ENCODE measurements around the gene SIT1.
"Not testable (repeated sequence)": the region's sequence is repeated elsewhere in the genome, so short reads cannot be mapped to it uniquely, and the experiment has no call there.

SIT1 gene

DNA sequence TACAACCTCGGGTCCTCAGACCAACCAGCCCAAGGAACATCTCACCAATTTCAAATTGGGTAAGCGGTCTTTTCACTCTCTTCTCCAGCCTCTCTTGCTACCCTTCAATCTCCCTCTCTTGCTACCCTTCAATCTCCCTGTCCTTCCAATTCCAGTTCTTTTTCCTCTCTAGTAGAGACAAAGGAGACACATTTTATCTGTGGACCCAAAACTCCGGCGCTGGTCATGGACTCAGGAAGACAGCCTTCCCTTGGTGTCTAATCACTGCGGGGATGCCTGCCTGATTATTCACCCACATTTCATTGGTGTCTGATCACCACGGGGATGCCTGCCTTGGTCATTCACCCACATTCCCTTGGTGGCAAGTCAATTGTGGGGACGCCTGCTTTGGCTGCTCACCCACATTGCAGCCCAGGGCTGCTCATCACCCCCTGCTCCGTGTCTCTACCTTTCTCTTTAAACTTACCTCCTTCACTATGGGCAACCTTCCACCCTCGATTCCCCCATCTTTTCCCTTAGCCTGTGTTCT lies 13.2 kb downstream of the SIT1 start:
- not testable (repeated sequence) for DNase-seq (ENCODE audit: low read depth in 3 of 3)

DNA sequence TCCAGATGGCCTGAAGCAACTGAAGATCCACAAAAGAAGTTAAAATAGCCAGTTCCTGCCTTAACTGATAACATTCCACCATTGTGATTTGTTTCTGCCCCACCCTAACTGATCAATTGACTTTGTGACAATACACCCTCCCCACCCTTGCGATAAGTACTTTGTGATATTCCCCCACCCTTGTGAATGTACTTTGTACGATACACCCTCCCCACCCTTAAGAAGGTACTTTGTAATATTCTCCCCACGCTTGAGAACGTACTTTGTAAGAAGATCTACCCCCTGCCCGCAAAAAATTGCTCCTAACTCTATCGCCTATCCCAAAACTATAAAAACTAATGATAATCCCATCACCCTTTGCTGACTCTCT lies 13.9 kb downstream of the SIT1 start:
- DNase-seq (ENCODE audit: low read depth in 3 of 3), result not testable (repeated sequence)

DNA sequence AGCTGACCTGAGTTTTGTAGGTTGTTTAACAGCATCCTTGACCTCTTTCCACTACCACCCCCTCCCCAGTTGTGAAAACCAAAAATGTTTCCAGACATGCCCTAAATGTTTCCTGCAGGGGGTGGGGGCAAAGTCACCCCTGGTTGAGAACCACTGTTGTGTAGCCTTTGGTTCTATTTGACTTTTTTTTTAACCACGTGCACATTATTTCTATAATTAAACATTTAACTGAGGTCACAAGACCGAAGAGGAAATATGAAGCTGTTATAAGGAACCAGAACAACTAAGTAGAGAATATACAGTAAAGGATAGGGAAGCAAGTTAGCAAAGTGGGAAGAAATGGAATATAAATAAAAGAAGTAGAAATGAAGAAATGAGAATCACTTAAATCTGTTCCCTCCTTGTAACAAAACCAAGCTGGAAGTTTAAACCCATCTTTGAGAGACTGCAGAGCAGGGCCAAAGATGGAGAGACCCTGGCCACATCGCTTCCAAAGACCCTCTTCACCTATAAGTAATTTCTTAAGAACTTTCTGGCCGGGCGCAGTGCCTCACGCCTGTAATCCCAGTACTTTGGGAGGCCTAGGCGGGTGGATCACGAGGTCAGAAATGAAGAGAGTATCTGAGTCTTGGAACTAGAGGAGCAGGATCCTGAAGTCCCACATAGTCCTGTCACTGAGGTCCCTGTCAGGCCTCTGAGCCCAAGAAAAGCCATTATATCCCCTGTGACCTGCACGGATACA lies 14.4 kb downstream of the SIT1 start:
- no peak for DNase-seq (ENCODE audit: low read depth in 3 of 3)

- no peak for DNase-seq (ENCODE audit: low read depth in 3 of 3)
Observed at GRCh38 chr9:35635730-35636129, 15.0 kb downstream of the SIT1 start.

DNA sequence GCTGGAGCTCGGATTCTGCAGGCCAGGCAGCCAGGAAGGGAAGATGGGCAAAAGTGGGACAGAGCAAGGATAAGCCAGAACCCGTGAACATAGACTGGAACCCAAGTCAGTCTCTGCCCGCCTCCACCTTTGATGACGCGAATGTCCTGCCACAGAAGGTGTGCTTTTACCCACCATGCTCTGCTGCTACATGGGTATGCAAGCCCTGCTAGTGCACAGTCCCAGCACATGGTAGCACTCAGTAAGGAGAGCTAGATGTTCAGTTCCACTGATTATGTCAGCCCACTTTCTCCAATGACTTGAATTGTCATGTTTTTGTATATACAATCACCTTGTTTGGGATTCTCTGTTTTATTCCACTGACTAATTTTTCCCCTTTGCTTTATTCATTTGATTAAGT lies 21.1 kb downstream of the SIT1 start:
- DNase-seq (ENCODE audit: low read depth in 3 of 3), result no peak

GRCh38 chr9:35628389-35628991 lies 22.2 kb downstream of the SIT1 start:
- no peak for DNase-seq (ENCODE audit: low read depth in 3 of 3)

DNA sequence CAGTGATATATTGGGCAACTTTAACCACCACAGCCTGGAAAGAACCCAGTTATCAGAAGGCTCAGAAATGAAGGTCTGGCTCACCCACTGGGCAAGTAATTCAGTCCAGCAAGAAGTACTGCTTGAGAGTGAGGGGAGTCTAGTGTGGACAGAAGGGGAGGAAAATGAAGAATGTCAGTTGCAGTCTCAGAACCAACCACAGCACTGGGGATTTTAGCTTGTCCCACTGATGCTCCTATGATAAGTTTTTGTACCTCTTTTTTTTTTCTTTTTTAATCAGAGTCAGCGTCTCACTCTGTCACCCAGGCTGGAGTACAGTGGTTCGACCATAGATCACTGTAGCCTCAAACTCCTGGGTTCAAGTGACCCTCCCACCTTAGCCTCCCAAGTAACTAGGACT lies 23.2 kb downstream of the SIT1 start:
- DNase-seq (ENCODE audit: low read depth in 3 of 3), result no peak

DNA sequence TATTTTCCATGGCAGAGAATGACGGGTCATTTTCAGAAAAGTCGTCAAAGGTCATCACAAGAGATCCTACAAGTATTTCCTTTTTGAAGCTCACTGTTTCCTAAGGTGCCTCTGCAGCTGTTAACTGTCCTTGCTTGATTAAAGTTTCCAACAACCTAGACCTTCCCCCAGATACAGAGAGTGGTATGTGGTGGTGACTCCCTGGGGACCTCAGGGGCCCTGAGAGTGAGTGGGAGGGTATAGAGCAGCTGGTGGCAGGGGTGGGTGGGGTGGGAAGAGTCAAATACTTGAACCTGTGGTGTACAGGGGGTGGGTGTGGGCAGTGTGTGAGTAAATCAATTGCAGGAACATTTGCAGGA lies 31.0 kb downstream of the SIT1 start:
- peak in 1 of 3 experiments; percentile 19 for DNase-seq (ENCODE audit: low read depth in 3 of 3)

DNA sequence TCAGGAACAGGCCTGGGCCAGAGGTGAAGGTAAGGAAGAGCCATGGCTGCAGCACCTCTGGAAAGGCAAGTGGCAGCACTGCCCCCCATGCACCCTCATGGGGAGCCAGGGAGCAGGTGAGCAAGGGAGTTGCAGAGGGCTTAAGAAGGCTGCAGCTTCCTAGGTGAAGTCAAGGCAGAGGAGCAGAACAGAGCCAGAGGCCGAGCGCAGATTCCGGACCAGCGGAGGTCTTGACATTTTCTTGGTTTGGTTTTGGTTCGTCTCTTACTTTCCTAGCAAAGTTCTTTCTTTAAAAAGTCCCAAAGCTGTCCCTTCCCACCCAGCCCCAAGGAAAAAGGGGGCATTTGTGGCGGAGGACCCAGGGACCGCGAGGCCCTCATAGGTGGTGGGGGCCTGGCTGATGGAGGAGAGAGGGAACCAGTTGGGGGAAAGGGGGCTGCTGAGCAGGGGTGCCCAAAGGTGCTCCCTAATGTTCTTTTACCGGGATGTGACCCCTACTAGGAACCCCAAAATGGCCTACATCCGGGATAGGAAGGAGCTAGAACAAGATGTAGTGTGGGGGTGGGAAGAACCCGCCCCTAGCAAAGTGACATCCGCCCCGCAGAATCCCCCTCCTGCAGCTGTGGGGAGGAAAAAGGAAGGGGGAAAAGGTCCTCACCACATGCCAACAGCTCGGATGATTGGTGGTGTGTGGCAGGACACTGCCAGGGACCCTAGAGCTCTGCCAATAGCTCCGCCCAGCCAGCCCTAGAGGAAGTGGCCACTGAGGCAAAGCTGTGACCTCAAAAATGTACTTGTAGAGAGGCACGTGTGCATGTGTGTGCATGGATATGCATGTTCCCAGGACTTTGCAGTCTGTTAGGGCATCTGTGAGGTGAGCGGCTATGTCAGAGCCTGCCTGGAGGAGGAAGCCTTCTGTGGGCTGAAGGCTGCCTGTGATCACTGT lies 31.6 kb downstream of the SIT1 start:
- peak in 2 of 3 experiments; percentile 10 to 35 for DNase-seq (ENCODE audit: low read depth in 3 of 3)

DNA sequence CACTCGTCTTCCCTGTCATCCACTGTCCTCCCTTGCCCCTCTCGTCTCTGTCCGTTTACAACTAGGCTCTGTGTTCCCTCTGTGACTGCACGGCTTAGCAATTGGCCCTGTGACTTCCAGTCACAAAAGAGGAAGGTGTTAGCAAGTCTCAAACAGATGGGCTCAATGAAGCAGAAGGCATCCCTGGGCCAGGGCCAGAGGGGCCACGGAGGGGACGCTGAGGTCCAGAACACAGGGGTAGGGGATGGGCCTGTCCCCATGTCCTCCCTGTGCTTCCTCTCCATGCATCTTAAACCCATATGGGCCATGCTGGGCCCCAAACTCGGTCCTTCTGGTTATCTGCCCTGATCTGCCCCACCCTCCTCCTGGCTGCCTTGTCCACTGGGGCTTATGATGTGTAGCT lies 32.4 kb downstream of the SIT1 start, which contains the start of gene CD72:
Gene CD72 (minus strand): TSS at position 89 of the 403 bp plus-strand sequence. CDS start 110 bp downstream, outside the sequence.
- DNase-seq (ENCODE audit: low read depth in 3 of 3), result no peak

DNA sequence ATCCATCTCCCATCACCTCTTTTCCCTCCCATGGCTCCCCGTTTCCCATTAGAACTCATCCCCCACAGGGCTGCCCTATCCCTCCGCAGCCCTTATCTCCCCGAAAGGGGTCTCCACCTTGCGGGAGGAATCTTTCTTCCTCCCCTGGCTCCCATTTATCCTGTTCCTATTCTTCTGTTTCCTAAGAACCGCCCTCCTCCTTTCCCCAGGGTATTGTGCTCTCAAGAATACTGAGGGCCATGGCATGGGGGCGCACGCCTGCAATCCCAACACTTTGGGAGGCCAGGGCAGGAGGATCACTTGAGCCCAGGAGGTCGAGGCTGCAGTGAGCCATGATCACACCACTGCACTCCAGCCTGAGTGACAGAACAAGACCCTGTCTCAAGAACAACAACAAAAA lies 33.2 kb downstream of the SIT1 start:
- DNase-seq (ENCODE audit: low read depth in 3 of 3), result no peak

GRCh38 chr9:35616681-35617459 lies 33.9 kb downstream of the SIT1 start:
- peak; percentile 30 to 60 (median 33) for DNase-seq (ENCODE audit: low read depth in 3 of 3)

DNA sequence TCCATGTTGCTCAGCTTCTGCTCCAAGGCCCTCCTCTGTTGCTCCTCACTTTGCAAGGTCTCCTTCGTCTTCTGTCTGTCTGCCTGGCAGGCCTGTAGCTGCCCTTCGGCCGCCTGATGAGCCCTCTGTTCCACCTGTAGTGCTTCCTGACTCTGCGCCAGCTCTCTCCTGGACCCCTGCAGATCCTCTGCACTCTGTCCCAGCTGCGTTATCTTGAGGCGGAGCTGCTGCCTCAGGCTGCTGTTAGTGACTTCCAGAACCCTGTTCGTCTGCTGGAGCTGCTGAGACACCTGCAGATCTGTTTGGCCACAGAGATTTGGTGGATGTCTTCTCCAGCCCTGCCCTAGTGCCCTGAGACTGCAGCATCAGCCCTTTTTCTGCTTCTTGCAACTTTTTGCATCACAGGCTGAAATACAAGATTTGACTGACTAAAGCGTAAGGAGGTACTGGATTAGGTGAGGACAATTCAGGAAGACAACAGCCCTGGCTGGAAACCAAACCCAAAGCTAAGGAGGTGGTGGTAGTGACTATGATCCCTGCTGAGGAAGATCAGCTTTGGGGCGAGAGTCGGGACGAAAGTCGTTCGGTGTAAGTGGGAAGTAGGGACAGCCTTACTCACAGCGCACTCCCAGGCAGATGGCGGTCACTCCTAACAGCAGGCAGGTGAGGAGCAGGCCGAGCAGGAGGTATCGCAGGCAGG lies 34.6 kb downstream of the SIT1 start:
- no peak for DNase-seq (ENCODE audit: low read depth in 3 of 3)

- no peak for DNase-seq (ENCODE audit: low read depth in 3 of 3)
Observed at GRCh38 chr9:35612843-35613242, 37.9 kb downstream of the SIT1 start.

GRCh38 chr9:35612066-35612465 lies 38.7 kb downstream of the SIT1 start:
- not testable (repeated sequence) for DNase-seq (ENCODE audit: low read depth in 3 of 3)

DNA sequence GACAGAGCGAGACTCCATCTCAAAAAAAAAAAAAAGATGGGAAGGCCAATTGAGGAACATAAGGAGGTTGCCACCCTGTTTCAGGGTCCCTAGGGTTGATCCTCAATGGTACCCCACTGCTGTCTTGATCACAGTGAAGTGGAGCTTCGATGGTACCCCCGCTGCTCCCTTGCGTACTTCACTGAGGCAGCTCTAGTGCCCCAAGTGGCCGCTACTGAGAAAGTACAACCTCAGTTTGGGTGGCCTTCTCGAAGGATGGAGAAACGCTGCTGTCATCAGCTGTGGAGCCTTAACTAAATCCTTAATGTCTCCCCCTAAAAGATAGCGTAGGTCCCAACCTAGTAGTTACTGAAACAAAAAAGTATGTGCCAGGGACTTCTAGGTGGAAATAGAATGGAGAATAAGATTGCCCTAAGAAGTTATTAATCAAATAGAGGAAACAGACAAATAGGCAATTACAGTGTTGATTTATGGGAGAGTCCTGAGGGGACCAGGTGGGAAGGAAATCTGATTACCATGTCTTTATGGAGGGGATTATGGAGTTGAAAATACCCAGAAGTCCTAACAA lies 39.4 kb downstream of the SIT1 start:
- DNase-seq (ENCODE audit: low read depth in 3 of 3), result peak in 2 of 3 experiments; percentile 25 to 44

GRCh38 chr9:35609820-35610163 lies 40.9 kb downstream of the SIT1 start:
- no peak for DNase-seq (ENCODE audit: low read depth in 3 of 3)

- no peak for DNase-seq (ENCODE audit: low read depth in 3 of 3)
Observed at GRCh38 chr9:35609001-35609819, 41.5 kb downstream of the SIT1 start.

- DNase-seq (ENCODE audit: low read depth in 3 of 3), result no peak
Observed at GRCh38 chr9:35608221-35608620, 42.5 kb downstream of the SIT1 start.

GRCh38 chr9:35606726-35607125 lies 44.0 kb downstream of the SIT1 start:
- DNase-seq (ENCODE audit: low read depth in 3 of 3), result no peak

All from stimulated activated CD4-positive, alpha-beta T cell treated with anti-CD3 and anti-CD28 coated beads, TNF-alpha, amount 100 ng/mL, for 24 hours (primary cell).